Measurements from ENCODE around the gene HIGD1A.

HIGD1A gene

GRCh38 chr3:42733501-42734262, 70.6 kb downstream of the HIGD1A start:
- TF ChIP-seq GATA3 (IDR thresholded peaks at IDR 0.05; ENCODE audit: low read depth, low read length): no peak
- no peak for TF ChIP-seq GATA2 (IDR thresholded peaks at IDR 0.05; ENCODE audit: low read depth, low read length)

All from SH-SY5Y (cell line).